Measurements from ENCODE around the gene CCDC6. TPM values are rescaled to one million over a fixed set of nuclear protein-coding genes. Genes with fewer than 3 reads are reported as not detected.

CCDC6 gene
- total and polyA plus RNA-seq, 11 donors = 3.7 to 47.1 (median 17.4) TPM

DNA sequence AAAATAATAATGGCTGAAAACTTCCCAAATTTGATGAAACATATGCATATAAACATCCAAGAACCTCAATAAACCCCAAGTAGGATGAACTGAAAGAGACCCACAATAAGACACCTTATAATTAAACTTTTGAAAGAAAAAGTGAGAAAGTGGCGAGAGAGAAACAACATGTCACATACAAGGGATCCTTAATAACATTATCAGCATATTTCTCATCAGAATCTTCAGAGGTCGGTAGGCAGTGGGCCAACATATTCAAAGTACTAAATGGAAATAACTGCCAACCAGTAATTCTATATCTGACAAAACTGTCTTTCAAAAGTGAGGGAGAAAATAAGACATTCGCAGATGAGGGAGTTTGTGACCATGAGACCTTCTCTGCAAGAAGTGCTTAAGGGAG is 16.6 kb upstream of the CCDC6 start:
- Histone ChIP-seq H3K9me3 (peaks cover 0 to 26% (median 16%) of the 10 kb centered on the region in 12 donors), H3K36me3 (no peaks in the 10 kb centered on the region), H3K27me3 (no peaks in the 10 kb centered on the region), H3K4me3 (no peak overlapping the region), H3K4me1 (no peaks in the 10 kb centered on the region), H3K27ac (no peak overlapping the region)
- WGBS, 4 donors = 60 to 62% (median 61%) methylated on average over 3 of the region's 3 CpGs
- ATAC-seq = no peak
- intact Hi-C loops (cut with DNase I) = no loop called here
- DNase-seq = no peak
- no peak for TF ChIP-seq POLR2A (IDR thresholded peaks at IDR 0.05)
- TF ChIP-seq, protein P1, sequence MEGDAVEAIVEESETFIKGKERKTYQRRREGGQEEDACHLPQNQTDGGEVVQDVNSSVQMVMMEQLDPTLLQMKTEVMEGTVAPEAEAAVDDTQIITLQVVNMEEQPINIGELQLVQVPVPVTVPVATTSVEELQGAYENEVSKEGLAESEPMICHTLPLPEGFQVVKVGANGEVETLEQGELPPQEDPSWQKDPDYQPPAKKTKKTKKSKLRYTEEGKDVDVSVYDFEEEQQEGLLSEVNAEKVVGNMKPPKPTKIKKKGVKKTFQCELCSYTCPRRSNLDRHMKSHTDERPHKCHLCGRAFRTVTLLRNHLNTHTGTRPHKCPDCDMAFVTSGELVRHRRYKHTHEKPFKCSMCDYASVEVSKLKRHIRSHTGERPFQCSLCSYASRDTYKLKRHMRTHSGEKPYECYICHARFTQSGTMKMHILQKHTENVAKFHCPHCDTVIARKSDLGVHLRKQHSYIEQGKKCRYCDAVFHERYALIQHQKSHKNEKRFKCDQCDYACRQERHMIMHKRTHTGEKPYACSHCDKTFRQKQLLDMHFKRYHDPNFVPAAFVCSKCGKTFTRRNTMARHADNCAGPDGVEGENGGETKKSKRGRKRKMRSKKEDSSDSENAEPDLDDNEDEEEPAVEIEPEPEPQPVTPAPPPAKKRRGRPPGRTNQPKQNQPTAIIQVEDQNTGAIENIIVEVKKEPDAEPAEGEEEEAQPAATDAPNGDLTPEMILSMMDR (IDR thresholded peaks at IDR 0.05) = no peak

DNA sequence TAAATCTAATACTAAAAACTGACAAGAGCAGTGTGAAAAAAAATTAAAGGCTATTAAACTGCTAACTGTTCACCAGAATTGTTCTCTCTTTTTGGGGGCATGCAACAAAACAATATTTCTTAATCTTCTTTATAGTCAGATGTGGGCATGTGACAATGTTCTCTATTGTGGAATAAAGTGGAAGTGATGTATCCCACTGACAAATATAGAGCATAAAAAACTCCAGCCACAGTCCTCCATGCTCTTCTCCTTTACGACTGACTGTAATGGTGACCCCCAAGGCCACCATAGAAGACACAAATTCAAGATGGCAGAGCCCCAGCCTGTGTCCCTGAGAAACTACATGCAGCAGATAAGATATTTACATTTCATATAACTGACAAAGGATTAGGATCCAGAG is 11.6 kb upstream of the CCDC6 start:
- Histone ChIP-seq H3K4me3 (no peak overlapping the region), H3K27me3 (no peaks in the 10 kb centered on the region), H3K27ac (no peak overlapping the region), H3K4me1 (no peaks in the 10 kb centered on the region), H3K9me3 (peaks cover 0 to 28% (median 12%) of the 10 kb centered on the region in 12 donors), H3K36me3 (no peaks in the 10 kb centered on the region)
- ATAC-seq (no peak), DNase-seq (no peak)
- WGBS, 4 donors = 76 to 94% (median 89%) methylated on average over 1 of the region's 1 CpG
- intact Hi-C loops (cut with DNase I) = no loop called here
- TF ChIP-seq, protein P1 (IDR thresholded peaks at IDR 0.05) = no peak
- no peak for TF ChIP-seq POLR2A (IDR thresholded peaks at IDR 0.05)

DNA sequence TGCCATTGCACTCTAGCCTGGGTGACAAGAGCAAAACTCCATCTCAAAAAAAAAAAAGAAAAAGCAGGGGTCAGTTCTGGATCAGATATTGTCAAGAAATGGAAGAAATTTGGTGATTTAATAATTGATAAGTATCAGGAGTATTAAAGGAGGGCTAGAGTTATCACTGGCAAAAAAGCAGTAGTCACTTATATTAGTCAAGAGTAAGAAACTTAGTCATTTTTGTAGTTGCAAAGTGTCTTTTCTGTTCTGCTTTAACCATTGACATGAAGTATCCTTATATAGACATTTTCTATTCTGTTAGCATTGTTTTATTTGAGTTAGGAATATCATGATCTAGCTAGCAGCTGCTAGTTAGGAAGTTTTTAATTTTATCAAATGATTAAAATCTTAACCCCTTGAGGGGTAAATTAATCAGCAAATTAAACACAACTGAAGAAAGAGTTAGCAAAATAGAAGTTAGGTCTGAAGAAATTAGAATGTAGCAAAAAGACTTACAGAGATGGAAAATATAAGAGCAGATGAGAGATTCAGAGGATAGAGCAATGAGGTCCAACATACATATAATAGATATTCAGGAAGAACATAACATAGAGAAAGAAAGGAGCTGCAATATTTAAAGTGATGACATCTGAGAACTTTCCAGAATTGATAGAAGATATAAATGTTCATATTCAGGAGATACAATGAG is 7.3 kb upstream of the CCDC6 start:
- intact Hi-C loops (cut with DNase I) = no loop called here
- peaks cover 0 to 16% (median 7%) of the 10 kb centered on the region in 12 donors for H3K9me3 ChIP-seq

DNA sequence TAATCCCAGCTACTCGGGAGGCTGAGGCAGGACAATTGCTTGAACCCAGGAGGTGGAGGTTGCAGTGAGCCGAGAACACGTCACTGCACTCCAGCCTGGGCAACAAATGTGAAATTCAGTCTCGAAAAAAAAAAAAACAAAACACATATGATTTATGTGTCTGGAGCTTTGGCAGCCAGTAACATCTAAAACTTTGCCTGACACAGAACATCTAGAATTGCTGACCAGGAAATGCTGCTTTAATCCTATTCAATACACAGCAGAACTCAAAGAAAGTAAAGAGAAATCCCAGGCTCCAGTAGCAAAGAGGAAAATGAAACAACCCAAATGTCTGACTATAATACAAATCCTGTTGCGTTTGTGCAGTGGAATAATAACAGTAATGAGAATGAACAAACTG is 4.5 kb upstream of the CCDC6 start:
- Histone ChIP-seq H3K36me3 (no peaks in the 10 kb centered on the region), H3K27me3 (no peaks in the 10 kb centered on the region), H3K4me1 (peaks cover 0 to 24% (median 13%) of the 10 kb centered on the region in 12 donors), H3K27ac (no peak overlapping the region), H3K4me3 (no peak overlapping the region), H3K9me3 (peaks cover 0 to 16% (median 7%) of the 10 kb centered on the region in 12 donors)
- ATAC-seq = no peak
- intact Hi-C loops (cut with DNase I) = no loop called here
- no peak for TF ChIP-seq POLR2A (IDR thresholded peaks at IDR 0.05)
- TF ChIP-seq, protein P1 (IDR thresholded peaks at IDR 0.05) = no peak
- DNase-seq = no peak
- 88 to 91% (median 90%) methylated on average over 5 of the region's 5 CpGs for WGBS, 4 donors

More for the DNA sequence above, 7.3 kb upstream of the CCDC6 start:
- Histone ChIP-seq H3K27ac (no peak overlapping the region), H3K27me3 (no peaks in the 10 kb centered on the region), H3K4me3 (no peak overlapping the region), H3K4me1 (peaks cover 0 to 4% (median 0%) of the 10 kb centered on the region in 12 donors), H3K36me3 (no peaks in the 10 kb centered on the region)
- no peak for TF ChIP-seq POLR2A (IDR thresholded peaks at IDR 0.05)
- TF ChIP-seq, protein P1 (IDR thresholded peaks at IDR 0.05) = no peak
- ATAC-seq (no peak), DNase-seq (no peak)
